NT2/D1 (cell line): ENCODE data around the gene LRG1.

Experiments
- SUZ12 ChIP-seq: IDR thresholded peaks from 2 replicates; pipeline ENCODE4 v1.6.1; 2011; ENCODE audit not compliant: insufficient read length, insufficient read depth; ENCODE audit errors: extremely low read depth
- YY1 ChIP-seq: IDR thresholded peaks from 2 replicates; pipeline ENCODE4 v1.6.1; 2011; ENCODE audit not compliant: insufficient read length, insufficient read depth
- ZNF274 ChIP-seq: IDR thresholded peaks from 2 replicates; pipeline ENCODE4 v1.6.1; 2011; ENCODE audit warnings: mild to moderate bottlenecking, low read depth, low read length

DNA sequence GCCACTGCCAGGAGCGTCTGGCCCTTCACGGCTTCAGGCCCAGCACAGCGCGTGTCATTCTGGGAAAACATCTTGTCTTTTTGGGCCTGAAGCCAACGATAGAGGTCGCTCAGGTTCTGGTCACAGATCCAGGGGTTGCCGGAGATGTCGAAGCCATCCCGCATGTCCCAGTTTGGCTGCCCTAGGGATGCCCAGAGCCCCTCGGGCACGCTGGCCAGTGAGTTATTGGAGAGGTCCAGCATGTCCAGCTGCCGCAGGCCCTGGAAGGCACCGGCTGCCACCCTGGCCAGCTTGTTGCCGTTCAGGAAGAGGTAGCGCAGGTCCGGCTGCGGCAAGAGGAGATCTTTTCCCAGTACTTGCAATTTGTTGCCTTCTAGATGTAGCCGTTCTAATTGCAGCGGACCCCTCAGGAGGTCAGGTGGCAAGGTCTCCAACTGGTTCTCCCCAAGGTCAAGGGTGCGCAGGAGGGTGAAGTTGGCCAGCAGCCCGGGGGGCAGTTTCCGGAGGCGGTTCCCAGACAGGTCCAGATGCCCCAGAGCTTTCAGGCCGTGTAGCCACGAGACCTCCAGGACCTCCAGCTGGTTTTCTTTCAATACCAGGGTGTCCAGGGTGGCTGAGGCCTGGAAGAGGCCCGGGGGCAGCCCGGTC lies 1.8 kb downstream of the LRG1 start:
- TF ChIP-seq ZNF274 = no peak
- no peak for TF ChIP-seq YY1
- no peak for TF ChIP-seq SUZ12
